IPS-20b (cell line): ENCODE data around the gene ZSCAN21.

Source experiments
- H3K27ac ChIP-seq: one replicate; pipeline ENCODE4 v1.5.1; 2013; ENCODE audit warnings: low read length
- H3K27me3 ChIP-seq: 2 replicates; pipeline ENCODE4 v1.6.1; 2013; ENCODE audit warnings: mild to moderate bottlenecking, low read length, inconsistent platforms; ENCODE audit not compliant: insufficient read depth
- H3K36me3 ChIP-seq: 2 replicates; pipeline ENCODE4 v1.6.1; 2013; ENCODE audit warnings: low read depth, mild to moderate bottlenecking, inconsistent platforms, low read length, moderate library complexity; ENCODE audit not compliant: insufficient read depth
- H3K4me1 ChIP-seq: 2 replicates; pipeline ENCODE4 v1.6.1; 2013; ENCODE audit warnings: mild to moderate bottlenecking, control low read depth, inconsistent platforms, low read length, moderate library complexity; ENCODE audit not compliant: insufficient read depth
- H3K4me3 ChIP-seq: 2 replicates; pipeline ENCODE4 v1.5.1; 2013; ENCODE audit warnings: mild to moderate bottlenecking, low read length, inconsistent platforms
- H3K9ac ChIP-seq: 2 replicates; pipeline ENCODE4 v1.6.1; 2013; ENCODE audit warnings: low read depth, mild to moderate bottlenecking, inconsistent platforms, low read length, moderate library complexity
- H3K9me3 ChIP-seq: 2 replicates; pipeline ENCODE4 v1.6.1; 2013; ENCODE audit warnings: mild to moderate bottlenecking, low read depth, low read length, inconsistent platforms; ENCODE audit not compliant: insufficient read depth

Gene ZSCAN21

GRCh38 chr7:100033526-100033925 is 16.0 kb upstream of the ZSCAN21 start:
- H3K9me3 ChIP-seq = no peaks in the 10 kb centered on the region
- H3K9ac ChIP-seq = no peak overlapping the region
- H3K4me3 ChIP-seq = no peak overlapping the region
- H3K27me3 ChIP-seq = no peaks in the 10 kb centered on the region
- peaks cover 83% of the 10 kb centered on the region for H3K36me3 ChIP-seq
- H3K27ac ChIP-seq = no peak overlapping the region
- no peaks in the 10 kb centered on the region for H3K4me1 ChIP-seq

- no peaks in the 10 kb centered on the region for H3K4me1 ChIP-seq
- H3K36me3 ChIP-seq = peaks cover 71% of the 10 kb centered on the region
- no peak overlapping the region for H3K27ac ChIP-seq
- no peaks in the 10 kb centered on the region for H3K27me3 ChIP-seq
- no peak overlapping the region for H3K4me3 ChIP-seq
- no peaks in the 10 kb centered on the region for H3K9me3 ChIP-seq
- H3K9ac ChIP-seq = no peak overlapping the region
Observed at GRCh38 chr7:100034871-100035510, 14.6 kb upstream of the ZSCAN21 start.

- no peaks in the 10 kb centered on the region for H3K4me1 ChIP-seq
- no peak overlapping the region for H3K4me3 ChIP-seq
- H3K9ac ChIP-seq = no peak overlapping the region
- H3K36me3 ChIP-seq = peaks cover 62% of the 10 kb centered on the region
- no peaks in the 10 kb centered on the region for H3K9me3 ChIP-seq
- H3K27me3 ChIP-seq = no peaks in the 10 kb centered on the region
- H3K27ac ChIP-seq = no peak overlapping the region
Observed at GRCh38 chr7:100035876-100036275, 13.7 kb upstream of the ZSCAN21 start.

- Histone ChIP-seq H3K4me1 (no peaks in the 10 kb centered on the region), H3K9ac (no peak overlapping the region), H3K36me3 (peaks cover 44% of the 10 kb centered on the region), H3K4me3 (no peak overlapping the region), H3K27ac (no peak overlapping the region), H3K9me3 (no peaks in the 10 kb centered on the region), H3K27me3 (no peaks in the 10 kb centered on the region)
Observed at GRCh38 chr7:100038326-100038725, 11.2 kb upstream of the ZSCAN21 start.

- Histone ChIP-seq H3K36me3 (peaks cover 22% of the 10 kb centered on the region), H3K9ac (no peak overlapping the region), H3K27me3 (no peaks in the 10 kb centered on the region), H3K4me3 (no peak overlapping the region), H3K27ac (no peak overlapping the region), H3K9me3 (no peaks in the 10 kb centered on the region), H3K4me1 (no peaks in the 10 kb centered on the region)
Observed at GRCh38 chr7:100040575-100040974, 9.0 kb upstream of the ZSCAN21 start.

- H3K27ac ChIP-seq = no peak overlapping the region
- no peaks in the 10 kb centered on the region for H3K9me3 ChIP-seq
- H3K27me3 ChIP-seq = no peaks in the 10 kb centered on the region
- no peak overlapping the region for H3K4me3 ChIP-seq
- H3K4me1 ChIP-seq = peaks cover 3% of the 10 kb centered on the region; the same call in 1 of the 2 replicates
- H3K9ac ChIP-seq = no peak overlapping the region
- H3K36me3 ChIP-seq = no peaks in the 10 kb centered on the region
Observed at GRCh38 chr7:100044718-100045117, 4.9 kb upstream of the ZSCAN21 start.

- H3K27me3 ChIP-seq = no peaks in the 10 kb centered on the region
- no peak overlapping the region for H3K9ac ChIP-seq
- peaks cover 6% of the 10 kb centered on the region; the same call in 1 of the 2 replicates for H3K4me1 ChIP-seq
- no peaks in the 10 kb centered on the region for H3K9me3 ChIP-seq
- peaks cover 12% of the 10 kb centered on the region; the same call in 1 of the 2 replicates for H3K36me3 ChIP-seq
- H3K4me3 ChIP-seq = no peak overlapping the region
- no peak overlapping the region for H3K27ac ChIP-seq
Observed at GRCh38 chr7:100048680-100049079, 894 bp upstream of the ZSCAN21 start.

- Histone ChIP-seq H3K4me1 (peaks cover 6% of the 10 kb centered on the region; the same call in 1 of the 2 replicates), H3K9me3 (no peaks in the 10 kb centered on the region), H3K4me3 (no peak overlapping the region), H3K27ac (no peak overlapping the region), H3K36me3 (peaks cover 19% of the 10 kb centered on the region; the same call in 1 of the 2 replicates), H3K27me3 (no peaks in the 10 kb centered on the region), H3K9ac (no peak overlapping the region)
Observed at GRCh38 chr7:100051611-100052010, 2.0 kb downstream of the ZSCAN21 start.

GRCh38 chr7:100053215-100053614 is 3.6 kb downstream of the ZSCAN21 start:
- Histone ChIP-seq H3K9me3 (no peaks in the 10 kb centered on the region), H3K36me3 (peaks cover 35% of the 10 kb centered on the region), H3K27ac (no peak overlapping the region), H3K9ac (no peak overlapping the region), H3K4me3 (no peak overlapping the region), H3K4me1 (peaks cover 6% of the 10 kb centered on the region; the same call in 1 of the 2 replicates), H3K27me3 (no peaks in the 10 kb centered on the region)

- Histone ChIP-seq H3K9me3 (no peaks in the 10 kb centered on the region), H3K36me3 (peaks cover 61% of the 10 kb centered on the region), H3K27ac (no peak overlapping the region), H3K27me3 (no peaks in the 10 kb centered on the region), H3K4me1 (no peaks in the 10 kb centered on the region), H3K4me3 (no peak overlapping the region), H3K9ac (no peak overlapping the region)
Observed at GRCh38 chr7:100057006-100057405, 7.4 kb downstream of the ZSCAN21 start.

GRCh38 chr7:100059251-100059739 is 9.7 kb downstream of the ZSCAN21 start:
- H3K4me1 ChIP-seq = no peaks in the 10 kb centered on the region
- no peak overlapping the region for H3K4me3 ChIP-seq
- peaks cover 71% of the 10 kb centered on the region for H3K36me3 ChIP-seq
- no peaks in the 10 kb centered on the region for H3K27me3 ChIP-seq
- H3K9me3 ChIP-seq = no peaks in the 10 kb centered on the region
- H3K9ac ChIP-seq = no peak overlapping the region
- no peak overlapping the region for H3K27ac ChIP-seq

GRCh38 chr7:100061518-100062193 is 12.1 kb downstream of the ZSCAN21 start:
- H3K27me3 ChIP-seq = no peaks in the 10 kb centered on the region
- H3K4me3 ChIP-seq = no peak overlapping the region
- no peak overlapping the region for H3K9ac ChIP-seq
- H3K27ac ChIP-seq = no peak overlapping the region
- H3K9me3 ChIP-seq = no peaks in the 10 kb centered on the region
- H3K4me1 ChIP-seq = no peaks in the 10 kb centered on the region
- peaks cover 80% of the 10 kb centered on the region for H3K36me3 ChIP-seq
